Measurements from ENCODE around the gene CCDC137. TPM values are rescaled to one million over a fixed set of nuclear protein-coding genes. Genes with fewer than 3 reads are reported as not detected.
A peak's percentile ranks its signal among the peaks of the same experiment; 100 is the strongest.

The CCDC137 gene
- polyA plus RNA-seq, 1 of the 3 experiments (the other 2 are of a cell fraction), result 62.4 TPM

DNA sequence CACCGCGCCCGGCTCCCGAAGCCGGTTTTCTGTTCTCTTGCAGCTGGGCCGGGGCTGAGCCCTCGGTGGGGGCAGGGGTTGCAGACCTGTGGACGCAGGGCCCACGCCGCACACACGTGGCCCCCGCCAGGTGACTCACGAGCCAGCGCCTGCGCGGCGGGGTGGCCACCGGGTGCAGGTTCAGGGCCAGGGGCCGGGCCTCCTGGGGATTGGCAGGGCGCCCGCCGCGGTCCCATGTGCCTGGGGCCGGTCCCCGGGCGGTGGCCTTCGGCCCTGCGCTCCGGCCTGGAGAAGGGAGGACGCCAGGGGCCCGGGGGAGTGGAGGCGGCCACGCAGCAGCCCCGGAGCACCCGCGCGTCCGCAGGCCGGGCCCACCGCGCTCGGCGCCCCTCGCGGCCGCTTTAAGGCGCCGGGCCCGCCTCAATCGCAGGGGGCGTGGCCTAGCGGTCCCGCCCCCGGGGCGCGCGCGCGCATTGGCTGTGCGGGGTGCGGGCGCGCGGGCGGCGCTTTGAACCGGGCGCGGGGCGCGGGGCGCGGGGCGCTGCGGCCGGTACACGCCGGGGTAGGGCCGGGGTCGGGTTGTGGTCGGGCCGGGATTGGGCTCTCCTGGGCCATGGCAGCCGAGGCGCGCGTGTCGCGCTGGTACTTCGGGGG lies 45.4 kb downstream of the CCDC137 start, which contains the start of gene SLC25A10:
Gene SLC25A10 (plus strand): TSS at position 471 of the 654 bp plus-strand sequence. CDS start 143 bp downstream, at position 614.
- Histone ChIP-seq H3K4me2 (peak within 1 kb of the TSS; percentile 89), H3K4me3 (ENCODE audit: low read depth in 2 of 2, low read length in 1 of 2) (peak within 1 kb of the TSS; percentile 73 to 80), H3K36me3 (replicated peaks in 1 of 2; ENCODE audit: control insufficient read depth in 1 of 2, insufficient read depth in 2 of 2, low read length in 1 of 2) (peaks cover 4 to 25% of the 10 kb centered on the region in 2 experiments), H3K27me3 (ENCODE audit: insufficient read depth) (no peaks in the 10 kb centered on the region), H3K9me3 (no peaks in the 10 kb centered on the region), H3F3A (replicated peaks; ENCODE audit: insufficient read depth) (peaks cover 28% of the 10 kb centered on the region), H3K79me2 (ENCODE audit: insufficient read depth) (peaks cover 24% of the 10 kb centered on the region; the same call in 1 of the 2 replicates), H3K9me2 (no peaks in the 10 kb centered on the region), H3K4me1 (ENCODE audit: control insufficient read depth in 1 of 2, insufficient read depth in 2 of 2, low read depth in 1 of 2, low read length in 1 of 2) (peaks cover 22 to 33% of the 10 kb centered on the region in 2 experiments; a peak in 3 of 4 replicates), H2AFZ (ENCODE audit: low read depth) (peak within 1 kb of the TSS; percentile 45; the same call in 1 of the 2 replicates), H3K27ac (ENCODE audit: low read depth in 2 of 2, low read length in 1 of 2) (peak within 1 kb of the TSS; percentile 36 to 83), H3K9ac (peak within 1 kb of the TSS; percentile 69), H4K20me1 (ENCODE audit: insufficient read depth) (no peaks in the 10 kb centered on the region)
- 1% methylated on average over 39 of the region's 89 CpGs for WGBS (ENCODE audit: low lambda C conversion rate)
- peak; percentile 99 for DNase-seq
- CTCF ChIA-PET, result interaction anchor here (1.0 to 4.4 kb wide), 7 partner anchors 11 to 308 kb away, joined by 3 to 33 read pairs (median 5); partner anchors contain the start of genes ARL16 and HGS
- POLR2A ChIA-PET, result interaction anchor here (0.6 to 3.8 kb wide), 11 partner anchors 9 to 267 kb away, joined by 3 to 30 read pairs (median 5); partner anchors contain the start of genes CCDC137, MRPL12 and OXLD1
- peak; percentile 30; the same call in 1 of the 2 replicates for TF ChIP-seq TCF12 (IDR thresholded peaks at IDR 0.05)
- TF ChIP-seq MXI1 (IDR thresholded peaks at IDR 0.05; ENCODE audit: low read depth, low read length), result peak; percentile 81
- TF ChIP-seq, protein P1, sequence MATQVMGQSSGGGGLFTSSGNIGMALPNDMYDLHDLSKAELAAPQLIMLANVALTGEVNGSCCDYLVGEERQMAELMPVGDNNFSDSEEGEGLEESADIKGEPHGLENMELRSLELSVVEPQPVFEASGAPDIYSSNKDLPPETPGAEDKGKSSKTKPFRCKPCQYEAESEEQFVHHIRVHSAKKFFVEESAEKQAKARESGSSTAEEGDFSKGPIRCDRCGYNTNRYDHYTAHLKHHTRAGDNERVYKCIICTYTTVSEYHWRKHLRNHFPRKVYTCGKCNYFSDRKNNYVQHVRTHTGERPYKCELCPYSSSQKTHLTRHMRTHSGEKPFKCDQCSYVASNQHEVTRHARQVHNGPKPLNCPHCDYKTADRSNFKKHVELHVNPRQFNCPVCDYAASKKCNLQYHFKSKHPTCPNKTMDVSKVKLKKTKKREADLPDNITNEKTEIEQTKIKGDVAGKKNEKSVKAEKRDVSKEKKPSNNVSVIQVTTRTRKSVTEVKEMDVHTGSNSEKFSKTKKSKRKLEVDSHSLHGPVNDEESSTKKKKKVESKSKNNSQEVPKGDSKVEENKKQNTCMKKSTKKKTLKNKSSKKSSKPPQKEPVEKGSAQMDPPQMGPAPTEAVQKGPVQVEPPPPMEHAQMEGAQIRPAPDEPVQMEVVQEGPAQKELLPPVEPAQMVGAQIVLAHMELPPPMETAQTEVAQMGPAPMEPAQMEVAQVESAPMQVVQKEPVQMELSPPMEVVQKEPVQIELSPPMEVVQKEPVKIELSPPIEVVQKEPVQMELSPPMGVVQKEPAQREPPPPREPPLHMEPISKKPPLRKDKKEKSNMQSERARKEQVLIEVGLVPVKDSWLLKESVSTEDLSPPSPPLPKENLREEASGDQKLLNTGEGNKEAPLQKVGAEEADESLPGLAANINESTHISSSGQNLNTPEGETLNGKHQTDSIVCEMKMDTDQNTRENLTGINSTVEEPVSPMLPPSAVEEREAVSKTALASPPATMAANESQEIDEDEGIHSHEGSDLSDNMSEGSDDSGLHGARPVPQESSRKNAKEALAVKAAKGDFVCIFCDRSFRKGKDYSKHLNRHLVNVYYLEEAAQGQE (IDR thresholded peaks at IDR 0.05; ENCODE audit: low read depth, low read length), result no peak
- TF ChIP-seq ELF1 (IDR thresholded peaks at IDR 0.05), result no peak
- TF ChIP-seq FOXM1 (IDR thresholded peaks at IDR 0.05; ENCODE audit: low read depth), result no peak
- peak; percentile 59; the same call in 1 of the 2 replicates for TF ChIP-seq POLR2AphosphoS5 (IDR thresholded peaks at IDR 0.05; ENCODE audit: low read depth, low read length)
- no peak for TF ChIP-seq MEF2A (IDR thresholded peaks at IDR 0.05; ENCODE audit: borderline replicate concordance, low read depth)
- no peak for TF ChIP-seq EZH2phosphoT487 (IDR thresholded peaks at IDR 0.05; ENCODE audit: borderline replicate concordance, low read depth)
- TF ChIP-seq SMC3 (IDR thresholded peaks at IDR 0.05; ENCODE audit: low read depth, low read length), result no peak
- TF ChIP-seq, protein P2, sequence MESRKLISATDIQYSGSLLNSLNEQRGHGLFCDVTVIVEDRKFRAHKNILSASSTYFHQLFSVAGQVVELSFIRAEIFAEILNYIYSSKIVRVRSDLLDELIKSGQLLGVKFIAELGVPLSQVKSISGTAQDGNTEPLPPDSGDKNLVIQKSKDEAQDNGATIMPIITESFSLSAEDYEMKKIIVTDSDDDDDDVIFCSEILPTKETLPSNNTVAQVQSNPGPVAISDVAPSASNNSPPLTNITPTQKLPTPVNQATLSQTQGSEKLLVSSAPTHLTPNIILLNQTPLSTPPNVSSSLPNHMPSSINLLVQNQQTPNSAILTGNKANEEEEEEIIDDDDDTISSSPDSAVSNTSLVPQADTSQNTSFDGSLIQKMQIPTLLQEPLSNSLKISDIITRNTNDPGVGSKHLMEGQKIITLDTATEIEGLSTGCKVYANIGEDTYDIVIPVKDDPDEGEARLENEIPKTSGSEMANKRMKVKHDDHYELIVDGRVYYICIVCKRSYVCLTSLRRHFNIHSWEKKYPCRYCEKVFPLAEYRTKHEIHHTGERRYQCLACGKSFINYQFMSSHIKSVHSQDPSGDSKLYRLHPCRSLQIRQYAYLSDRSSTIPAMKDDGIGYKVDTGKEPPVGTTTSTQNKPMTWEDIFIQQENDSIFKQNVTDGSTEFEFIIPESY (IDR thresholded peaks at IDR 0.05; ENCODE audit: borderline replicate concordance, low read depth), result no peak
- TF ChIP-seq, protein P3, sequence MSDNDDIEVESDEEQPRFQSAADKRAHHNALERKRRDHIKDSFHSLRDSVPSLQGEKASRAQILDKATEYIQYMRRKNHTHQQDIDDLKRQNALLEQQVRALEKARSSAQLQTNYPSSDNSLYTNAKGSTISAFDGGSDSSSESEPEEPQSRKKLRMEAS (IDR thresholded peaks at IDR 0.05; ENCODE audit: low read depth), result peak; percentile 98
- no peak for TF ChIP-seq RXRA (IDR thresholded peaks at IDR 0.05; ENCODE audit: borderline replicate concordance, low read depth)
- TF ChIP-seq, protein P4, sequence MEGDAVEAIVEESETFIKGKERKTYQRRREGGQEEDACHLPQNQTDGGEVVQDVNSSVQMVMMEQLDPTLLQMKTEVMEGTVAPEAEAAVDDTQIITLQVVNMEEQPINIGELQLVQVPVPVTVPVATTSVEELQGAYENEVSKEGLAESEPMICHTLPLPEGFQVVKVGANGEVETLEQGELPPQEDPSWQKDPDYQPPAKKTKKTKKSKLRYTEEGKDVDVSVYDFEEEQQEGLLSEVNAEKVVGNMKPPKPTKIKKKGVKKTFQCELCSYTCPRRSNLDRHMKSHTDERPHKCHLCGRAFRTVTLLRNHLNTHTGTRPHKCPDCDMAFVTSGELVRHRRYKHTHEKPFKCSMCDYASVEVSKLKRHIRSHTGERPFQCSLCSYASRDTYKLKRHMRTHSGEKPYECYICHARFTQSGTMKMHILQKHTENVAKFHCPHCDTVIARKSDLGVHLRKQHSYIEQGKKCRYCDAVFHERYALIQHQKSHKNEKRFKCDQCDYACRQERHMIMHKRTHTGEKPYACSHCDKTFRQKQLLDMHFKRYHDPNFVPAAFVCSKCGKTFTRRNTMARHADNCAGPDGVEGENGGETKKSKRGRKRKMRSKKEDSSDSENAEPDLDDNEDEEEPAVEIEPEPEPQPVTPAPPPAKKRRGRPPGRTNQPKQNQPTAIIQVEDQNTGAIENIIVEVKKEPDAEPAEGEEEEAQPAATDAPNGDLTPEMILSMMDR (IDR thresholded peaks at IDR 0.05), result no peak
- TF ChIP-seq NRF1 (IDR thresholded peaks at IDR 0.05; ENCODE audit: low read depth, low read length), result peak; percentile 64
- TF ChIP-seq, protein P5, sequence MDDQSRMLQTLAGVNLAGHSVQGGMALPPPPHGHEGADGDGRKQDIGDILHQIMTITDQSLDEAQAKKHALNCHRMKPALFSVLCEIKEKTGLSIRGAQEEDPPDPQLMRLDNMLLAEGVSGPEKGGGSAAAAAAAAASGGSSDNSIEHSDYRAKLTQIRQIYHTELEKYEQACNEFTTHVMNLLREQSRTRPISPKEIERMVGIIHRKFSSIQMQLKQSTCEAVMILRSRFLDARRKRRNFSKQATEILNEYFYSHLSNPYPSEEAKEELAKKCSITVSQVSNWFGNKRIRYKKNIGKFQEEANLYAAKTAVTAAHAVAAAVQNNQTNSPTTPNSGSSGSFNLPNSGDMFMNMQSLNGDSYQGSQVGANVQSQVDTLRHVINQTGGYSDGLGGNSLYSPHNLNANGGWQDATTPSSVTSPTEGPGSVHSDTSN (IDR thresholded peaks at IDR 0.05), result peak; percentile 12; the same call in 1 of the 2 replicates
- TF ChIP-seq SIN3A (IDR thresholded peaks at IDR 0.05; ENCODE audit: borderline replicate concordance, low read depth, low read length), result peak; percentile 63; the same call in 1 of the 2 replicates
- TF ChIP-seq, protein P6, sequence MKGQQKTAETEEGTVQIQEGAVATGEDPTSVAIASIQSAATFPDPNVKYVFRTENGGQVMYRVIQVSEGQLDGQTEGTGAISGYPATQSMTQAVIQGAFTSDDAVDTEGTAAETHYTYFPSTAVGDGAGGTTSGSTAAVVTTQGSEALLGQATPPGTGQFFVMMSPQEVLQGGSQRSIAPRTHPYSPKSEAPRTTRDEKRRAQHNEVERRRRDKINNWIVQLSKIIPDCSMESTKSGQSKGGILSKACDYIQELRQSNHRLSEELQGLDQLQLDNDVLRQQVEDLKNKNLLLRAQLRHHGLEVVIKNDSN (IDR thresholded peaks at IDR 0.05; ENCODE audit: borderline replicate concordance, low read depth), result peak; percentile 85
- TF ChIP-seq, protein P7, sequence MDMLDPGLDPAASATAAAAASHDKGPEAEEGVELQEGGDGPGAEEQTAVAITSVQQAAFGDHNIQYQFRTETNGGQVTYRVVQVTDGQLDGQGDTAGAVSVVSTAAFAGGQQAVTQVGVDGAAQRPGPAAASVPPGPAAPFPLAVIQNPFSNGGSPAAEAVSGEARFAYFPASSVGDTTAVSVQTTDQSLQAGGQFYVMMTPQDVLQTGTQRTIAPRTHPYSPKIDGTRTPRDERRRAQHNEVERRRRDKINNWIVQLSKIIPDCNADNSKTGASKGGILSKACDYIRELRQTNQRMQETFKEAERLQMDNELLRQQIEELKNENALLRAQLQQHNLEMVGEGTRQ (IDR thresholded peaks at IDR 0.05; ENCODE audit: borderline replicate concordance, low read depth, low read length), result no peak
- TF ChIP-seq NFIC (IDR thresholded peaks at IDR 0.05; ENCODE audit: borderline replicate concordance), result no peak; the same call in 1 of the 2 replicates
- no peak for TF ChIP-seq TAF1 (IDR thresholded peaks at IDR 0.05; ENCODE audit: borderline replicate concordance, low read depth, low read length)
- TF ChIP-seq RCOR1 (IDR thresholded peaks at IDR 0.05; ENCODE audit: low read length), result no peak
